Common myeloid progenitor, CD34-positive (primary cell): Measurements from ENCODE around the gene TNIK.
"Not testable (repeated sequence)": the region's sequence is repeated elsewhere in the genome, so short reads cannot be mapped to it uniquely, and the experiment has no call there.

Source experiments
- CTCF ChIA-PET: fragments of 350-600 bp; sonication (Branson Sonifier 250); formaldehyde crosslinking; loops from one replicate; lab custom pipeline; 2021; ENCODE audit warnings: antibody characterized with exemption; lab: Charles Lee
- POLR2A ChIA-PET: fragments of 350-600 bp; sonication (Branson Sonifier 250); formaldehyde crosslinking; loops from one replicate; lab custom pipeline; 2021; ENCODE audit warnings: antibody characterized with exemption; lab: Charles Lee
- DNase-seq, 3 donors: peaks; one replicate each; pipeline versions ENCODE4 v3.0.0 to v3.0.0-alpha.2; 2013
- H3K27ac ChIP-seq, 2 experiments: 1 replicate in 1 of 2; 2 replicates in 1 of 2; pipeline ENCODE4 v1.7.0; 2013; ENCODE audit warnings: inconsistent platforms in 2 of 2, low read length in 2 of 2, mild to moderate bottlenecking in 2 of 2, low read depth in 1 of 2, moderate library complexity in 1 of 2; ENCODE audit not compliant: severe bottlenecking in 2 of 2, insufficient read depth in 1 of 2, poor library complexity in 1 of 2
- H3K27me3 ChIP-seq, 5 experiments: replicated peaks in 2 of 5; 1 replicate in 3 of 5; 2 replicates in 2 of 5; pipeline versions ENCODE4 v1.6.1 to v1.7.0; 2013; ENCODE audit warnings: low read length in 4 of 5, mild to moderate bottlenecking in 2 of 5, moderate library complexity in 2 of 5, inconsistent platforms in 1 of 5; ENCODE audit not compliant: insufficient read depth in 5 of 5, control insufficient read depth in 4 of 5
- H3K36me3 ChIP-seq, 4 experiments: 1 replicate in 2 of 4; 2 replicates in 2 of 4; pipeline versions ENCODE4 v1.6.1 to v1.7.0; 2013; ENCODE audit warnings: low read length in 3 of 4, control low read depth in 1 of 4, mild to moderate bottlenecking in 1 of 4; ENCODE audit not compliant: control insufficient read depth in 4 of 4, insufficient read depth in 4 of 4
- H3K4me1 ChIP-seq, 4 experiments: 1 replicate in 3 of 4; 2 replicates in 1 of 4; pipeline versions ENCODE4 v1.6.1 to v1.7.1; 2013; ENCODE audit warnings: low read length in 3 of 4, mild to moderate bottlenecking in 3 of 4, control low read depth in 1 of 4, inconsistent platforms in 1 of 4, moderate library complexity in 1 of 4; ENCODE audit not compliant: control insufficient read depth in 4 of 4, insufficient read depth in 4 of 4; ENCODE audit errors: control extremely low read depth in 1 of 4
- H3K4me3 ChIP-seq, 7 experiments: 1 replicate in 4 of 7; 2 replicates in 3 of 7; pipeline versions ENCODE4 v1.5.1 to v1.7.0; 2013; ENCODE audit warnings: mild to moderate bottlenecking in 7 of 7, low read length in 6 of 7, moderate library complexity in 6 of 7, inconsistent platforms in 2 of 7, low read depth in 2 of 7, control low read depth in 1 of 7; ENCODE audit not compliant: insufficient read depth in 4 of 7, control insufficient read depth in 1 of 7; ENCODE audit errors: extremely low read depth in 1 of 7
- H3K9me3 ChIP-seq, 5 experiments: 1 replicate in 4 of 5; 2 replicates in 1 of 5; pipeline versions ENCODE4 v1.6.1 to v1.7.1; 2013; ENCODE audit warnings: low read length in 4 of 5, mild to moderate bottlenecking in 2 of 5, inconsistent platforms in 1 of 5, low read depth in 1 of 5, moderate library complexity in 1 of 5; ENCODE audit not compliant: control insufficient read depth in 4 of 5, insufficient read depth in 2 of 5; ENCODE audit errors: control extremely low read depth in 1 of 5
- WGBS: methylation state at CpG from one replicate; pipeline ENCODE4 v1.1.5; 2013; ENCODE audit not compliant: insufficient coverage; 5-methylcytosine and 5-hydroxymethylcytosine counted together

Gene TNIK

GRCh38 chr3:171249245-171249644, 211.0 kb downstream of the TNIK start:
- no peak overlapping the region for H3K4me3 ChIP-seq
- CTCF ChIA-PET = interaction anchor here (1.5 kb wide), 1 partner anchor 86 kb away, joined by 3 read pairs; no protein-coding TSS in a partner anchor
- peaks cover 0 to 4% (median 0%) of the 10 kb centered on the region in 4 experiments for H3K36me3 ChIP-seq
- no peaks in the 10 kb centered on the region for H3K9me3 ChIP-seq
- DNase-seq = no peak
- no peaks in the 10 kb centered on the region for H3K27me3 ChIP-seq
- H3K27ac ChIP-seq = no peak overlapping the region
- H3K4me1 ChIP-seq = peaks cover 2 to 49% (median 14%) of the 10 kb centered on the region in 4 experiments
- POLR2A ChIA-PET = no interaction called here

DNA sequence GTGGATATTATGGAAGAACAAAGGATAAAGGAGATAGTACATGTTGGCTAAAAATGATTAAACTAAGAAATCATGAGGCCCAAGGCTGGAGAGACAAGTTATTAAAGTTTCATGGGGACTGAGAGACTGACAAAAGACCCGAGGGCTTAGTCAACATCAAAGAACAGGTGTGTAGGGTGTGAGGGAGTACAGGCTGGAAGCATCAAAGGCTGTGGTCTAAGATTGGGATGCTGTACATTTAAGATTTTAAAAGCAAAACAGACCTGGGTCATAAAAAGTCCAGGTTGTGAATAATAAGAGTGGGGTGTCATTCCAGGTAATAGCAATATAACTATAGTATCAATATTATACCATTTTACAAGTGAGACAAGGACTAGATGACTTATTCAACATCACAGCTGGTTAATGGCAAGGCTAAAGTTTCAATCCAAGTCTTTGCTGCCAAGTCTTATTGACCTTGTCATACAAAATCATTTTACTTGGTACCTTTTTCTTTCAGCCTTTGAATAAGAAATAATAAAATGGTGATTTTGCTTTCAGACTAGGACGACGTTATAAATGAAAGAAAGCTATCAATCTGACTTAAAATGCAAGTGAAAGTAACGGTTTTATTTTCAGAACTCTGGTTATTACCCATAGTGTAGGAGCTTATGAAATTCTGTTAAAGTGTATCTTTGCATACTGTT, 211.6 kb downstream of the TNIK start:
- ChIA-PET POLR2A (no interaction called here), CTCF (interaction anchor here (1.3 kb wide), 1 partner anchor 59 kb away, joined by 3 read pairs; no protein-coding TSS in a partner anchor)
- DNase-seq = no peak
- H3K27me3 ChIP-seq = no peaks in the 10 kb centered on the region
- WGBS = 93% methylated on average over 1 of the region's 4 CpGs
- H3K27ac ChIP-seq = no peak overlapping the region
- peaks cover 2 to 44% (median 10%) of the 10 kb centered on the region in 4 experiments for H3K4me1 ChIP-seq
- H3K4me3 ChIP-seq = no peak overlapping the region
- H3K9me3 ChIP-seq = no peaks in the 10 kb centered on the region
- H3K36me3 ChIP-seq = peaks cover 0 to 4% (median 0%) of the 10 kb centered on the region in 4 experiments

- CTCF ChIA-PET = no interaction called here
- Histone ChIP-seq H3K4me1 (peaks cover 2 to 42% (median 10%) of the 10 kb centered on the region in 4 experiments), H3K27ac (no peak overlapping the region), H3K36me3 (peaks cover 0 to 4% (median 0%) of the 10 kb centered on the region in 4 experiments), H3K9me3 (no peaks in the 10 kb centered on the region), H3K4me3 (no peak overlapping the region), H3K27me3 (no peaks in the 10 kb centered on the region)
- POLR2A ChIA-PET = no interaction called here
- peak in 2 of 3 donors; percentile 52 to 57 for DNase-seq
- 30% methylated on average over 1 of the region's 4 CpGs for WGBS
Measured at GRCh38 chr3:171245796-171246765, 214.1 kb downstream of the TNIK start.

DNA sequence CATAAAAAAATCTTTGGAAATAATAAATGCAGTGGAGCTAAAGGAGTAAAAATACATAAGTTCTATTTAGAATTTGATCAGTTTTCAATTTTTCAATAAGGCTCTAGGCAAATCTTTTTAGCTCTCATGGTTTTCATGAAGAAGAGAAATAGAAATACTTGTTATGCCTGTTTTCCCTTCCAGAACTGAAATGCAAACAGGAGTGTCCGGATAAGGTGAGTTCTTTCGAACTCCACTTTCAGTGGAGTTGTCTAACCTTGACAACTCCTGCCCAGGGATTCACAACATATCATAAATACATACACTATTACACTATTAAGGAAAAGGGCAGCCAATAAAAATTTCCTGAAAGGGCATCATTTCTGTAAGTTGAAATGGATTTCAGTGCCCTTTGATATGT, 217.3 kb downstream of the TNIK start:
- Histone ChIP-seq H3K4me3 (no peak overlapping the region), H3K4me1 (peaks cover 2 to 23% (median 10%) of the 10 kb centered on the region in 4 experiments), H3K36me3 (no peaks in the 10 kb centered on the region), H3K27ac (no peak overlapping the region), H3K9me3 (no peaks in the 10 kb centered on the region), H3K27me3 (no peaks in the 10 kb centered on the region)
- POLR2A ChIA-PET = no interaction called here
- DNase-seq = no peak
- no CpG with 5 or more reads among the region's 2 CpGs for WGBS
- CTCF ChIA-PET = no interaction called here

GRCh38 chr3:171242170-171242569, 218.0 kb downstream of the TNIK start:
- no peaks in the 10 kb centered on the region for H3K36me3 ChIP-seq
- ChIA-PET CTCF (no interaction called here), POLR2A (interaction anchor here (0.6 kb wide), 1 partner anchor 1329 kb away, joined by 4 read pairs; no protein-coding TSS in a partner anchor)
- DNase-seq = no peak
- no peak overlapping the region for H3K4me3 ChIP-seq
- no peaks in the 10 kb centered on the region for H3K9me3 ChIP-seq
- H3K27ac ChIP-seq = no peak overlapping the region
- no peaks in the 10 kb centered on the region for H3K27me3 ChIP-seq
- peaks cover 2 to 18% (median 10%) of the 10 kb centered on the region in 4 experiments for H3K4me1 ChIP-seq
- no CpG with 5 or more reads among the region's 2 CpGs for WGBS

GRCh38 chr3:171241655-171242054, 218.6 kb downstream of the TNIK start:
- H3K4me3 ChIP-seq, POLR2A ChIA-PET, H3K36me3 ChIP-seq, H3K27me3 ChIP-seq, H3K9me3 ChIP-seq, CTCF ChIA-PET, DNase-seq, H3K27ac ChIP-seq: not testable (repeated sequence)
- H3K4me1 ChIP-seq = peaks cover 2 to 14% (median 8%) of the 10 kb centered on the region in 4 experiments
- no CpG with 5 or more reads among the region's 2 CpGs for WGBS
